GM12878 (cell line): Measurements from ENCODE around the gene SOX14. TPM values are rescaled to one million over a fixed set of nuclear protein-coding genes. Genes with fewer than 3 reads are reported as not detected.

ENCODE experiments used
- ATAC-seq: fragments of 200-7000 bp; cut with Tn5 transposase; 3 replicates; pipeline ENCODE4 v1.9.1; 2020; ENCODE audit warnings: mild to moderate bottlenecking, moderate library complexity
- BruUV-seq: library from RNA; stranded (reverse); fragments of 400-500 nt; replicated peaks from 2 replicates; lab custom pipeline; 2021; lab: Mats Ljungman, UMichigan
- CTCF ChIA-PET: fragments of 300-600 bp; sonication (Branson Sonifier 250); formaldehyde crosslinking; extraction: SDS; loops from one replicate; lab custom pipeline; 2021; ENCODE audit warnings: inconsistent platforms; lab: Yijun Ruan, JAX
- POLR2A ChIA-PET: fragments of 350-600 bp; formaldehyde crosslinking; extraction: SDS; loops from one replicate; lab custom pipeline; 2021; ENCODE audit warnings: inconsistent platforms; lab: Charles Lee
- RAD21 ChIA-PET: fragments of 300-600 bp; sonication (Branson Sonifier 250); formaldehyde crosslinking; loops from one replicate; lab custom pipeline; 2023; ENCODE audit warnings: antibody characterized with exemption; ENCODE audit not compliant: unreplicated experiment; lab: Charles Lee
- SMC1A ChIA-PET: fragments of 300-600 bp; sonication (Branson Sonifier 250); formaldehyde crosslinking; loops from one replicate; lab custom pipeline; 2023; ENCODE audit not compliant: unreplicated experiment, uncharacterized antibody; lab: Charles Lee
- DNase-seq: peaks from one replicate; pipeline ENCODE4 v3.0.0-alpha.2; 2011; ENCODE audit warnings: low read depth, low spot score
- FAIRE-seq: peaks from 3 replicates; lab custom pipeline; 2011; peaks lifted over from hg19 to GRCh38; lab: Jason Lieb, UNC
- H2AFZ ChIP-seq: 2 replicates; pipeline ENCODE4 v1.6.0; 2011; ENCODE audit warnings: low read depth, low read length, control low read depth; ENCODE audit not compliant: control insufficient read depth
- H3K27ac ChIP-seq: 2 replicates; pipeline ENCODE4 v1.5.1; 2011; ENCODE audit warnings: control low read depth; ENCODE audit not compliant: control insufficient read depth, insufficient read depth
- H3K27me3 ChIP-seq, 2 experiments: replicated peaks in 1 of 2; 2 replicates each; pipeline versions ENCODE4 v1.6.0 to v1.6.1; 2011; ENCODE audit warnings: low read length in 1 of 2; ENCODE audit not compliant: control insufficient read depth in 2 of 2, insufficient read depth in 2 of 2
- H3K36me3 ChIP-seq, 2 experiments: 2 replicates each; pipeline ENCODE4 v1.5.1; 2011; ENCODE audit warnings: low read length in 1 of 2; ENCODE audit not compliant: control insufficient read depth in 2 of 2, insufficient read depth in 2 of 2
- H3K4me1 ChIP-seq: 2 replicates; pipeline ENCODE4 v1.6.1; 2011; ENCODE audit warnings: mild to moderate bottlenecking, low read length, moderate library complexity, mixed read lengths; ENCODE audit not compliant: control insufficient read depth, insufficient read depth
- H3K4me2 ChIP-seq: 2 replicates; pipeline ENCODE4 v1.6.0; 2011; ENCODE audit warnings: control low read depth; ENCODE audit not compliant: control insufficient read depth, insufficient read depth
- H3K4me3 ChIP-seq: fragments of 200-600 bp; sonication (generic); 2 replicates; pipeline ENCODE4 v1.5.1; 2016
- H3K79me2 ChIP-seq: 2 replicates; pipeline ENCODE4 v1.6.0; 2011; ENCODE audit warnings: low read length; ENCODE audit not compliant: control insufficient read depth, insufficient read depth
- H3K9ac ChIP-seq: 2 replicates; pipeline ENCODE4 v1.8.0; 2011; ENCODE audit warnings: low read length, control low read depth, mixed read lengths; ENCODE audit not compliant: control insufficient read depth, insufficient read depth
- H3K9me3 ChIP-seq: replicated peaks from 3 replicates; pipeline ENCODE4 v1.5.1; 2011; ENCODE audit warnings: mild to moderate bottlenecking, low read length; ENCODE audit not compliant: control insufficient read depth, insufficient read depth
- H4K20me1 ChIP-seq: 2 replicates; pipeline ENCODE4 v1.6.0; 2011; ENCODE audit not compliant: control insufficient read depth, insufficient read depth
- MEF2A ChIP-seq: IDR thresholded peaks from 2 replicates; pipeline ENCODE4 v1.6.1; 2011; ENCODE audit warnings: low read depth, mild to moderate bottlenecking, low read length, moderate library complexity; ENCODE audit not compliant: insufficient read depth
- MLLT1 ChIP-seq: fragments of 450-650 bp; IDR thresholded peaks from 2 replicates; pipeline ENCODE4 v1.6.1; 2016; ENCODE audit warnings: mild to moderate bottlenecking
- MTA3 ChIP-seq: IDR thresholded peaks from 2 replicates; pipeline ENCODE4 v1.6.1; 2012; ENCODE audit warnings: low read length, inconsistent platforms, borderline replicate concordance
- RELB ChIP-seq: fragments of 450-650 bp; IDR thresholded peaks from 2 replicates; pipeline ENCODE4 v1.6.1; 2017; ENCODE audit warnings: low read depth, mild to moderate bottlenecking, moderate library complexity
- REST ChIP-seq: IDR thresholded peaks from 2 replicates; pipeline ENCODE4 v1.6.1; 2012; ENCODE audit warnings: mild to moderate bottlenecking, low read depth, low read length
- SIX5 ChIP-seq: IDR thresholded peaks from 2 replicates; pipeline ENCODE4 v1.6.1; 2011; ENCODE audit warnings: mild to moderate bottlenecking, low read depth, low read length, moderate library complexity; ENCODE audit not compliant: severe bottlenecking
- SKIL ChIP-seq: fragments of 450-650 bp; IDR thresholded peaks from 2 replicates; pipeline ENCODE4 v1.6.1; 2017; ENCODE audit warnings: mild to moderate bottlenecking, low read depth, inconsistent platforms; ENCODE audit not compliant: poor library complexity, severe bottlenecking
- TBL1XR1 ChIP-seq: IDR thresholded peaks from 2 replicates; pipeline ENCODE4 v1.6.1; 2012; ENCODE audit warnings: low read depth, low read length, improper control_type of control experiment
- TCF12 ChIP-seq: IDR thresholded peaks from 2 replicates; pipeline ENCODE4 v1.6.1; 2011; ENCODE audit warnings: low read depth, mild to moderate bottlenecking, low read length
- ZNF207 ChIP-seq: fragments of 450-650 bp; IDR thresholded peaks from 2 replicates; pipeline ENCODE4 v1.6.1; 2014; ENCODE audit warnings: antibody characterized with exemption, mild to moderate bottlenecking, borderline replicate concordance
- WGBS: methylation state at CpG from one replicate; pipeline ENCODE4 v1.1.6; 2016; ENCODE audit warnings: low lambda C conversion rate; ENCODE audit not compliant: insufficient replicate concordance, insufficient coverage; ENCODE audit errors: missing lambda C conversion rate; 5-methylcytosine and 5-hydroxymethylcytosine counted together
- in situ Hi-C: fragments of 300-500 bp; cut with MboI; formaldehyde crosslinking; loops from 9 replicates; pipeline ENCODE4 v1.14.3; 2018; ENCODE audit warnings: mixed read lengths
- intact Hi-C: fragments of 100-400 bp; cut with micrococcal nuclease; formaldehyde crosslinking; loops from one replicate; pipeline ENCODE4 v1.14.2; 2022; ENCODE audit not compliant: unreplicated experiment
- polyA plus RNA-seq, 11 experiments: library from polyadenylated mRNA; depleted of rRNA in 4 of 11; unstranded in 6 of 11; stranded (reverse) in 5 of 11; fragments of >200 nt; fragmentation: Nextera tagmentation in 4 of 11; fragmentation: Illumina TruSeq in 1 of 11; extraction: Ambion mirVana in 4 of 11; extraction: Trizol in 1 of 11; gene quantifications; 1 replicate in 1 of 11; 2 replicates in 10 of 11; pipeline versions ENCODE4 v1.2.1 to v1.2.3, GENCODE V29; 2011 to 2016; ENCODE audit warnings: inconsistent platforms in 2 of 11, missing spikeins in 2 of 11, low read depth in 1 of 11
- total RNA-seq, 4 experiments: library from RNA; depleted of rRNA in 3 of 4; stranded (reverse); fragments of >200 nt in 3 of 4; fragmentation: Illumina TruSeq in 1 of 4; extraction: Trizol in 1 of 4; gene quantifications; 2 replicates each; pipeline versions ENCODE4 v1.2.1 to v1.2.3, GENCODE V29; 2013 to 2021

The SOX14 gene
- total and polyA plus RNA-seq, 10 of the 15 experiments (the other 5 are each of a cell fraction or from before 2014, with no cell fraction given), result 0.11 TPM; not detected in 9

GRCh38 chr3:137760341-137761098, 3.6 kb upstream of the SOX14 start:
- H3K27me3 ChIP-seq, result peaks cover 8 to 12% of the 10 kb centered on the region in 2 experiments; a peak in 3 of 4 replicates
- H2AFZ ChIP-seq, result no peak overlapping the region
- ChIA-PET SMC1A (no interaction called here), POLR2A (no interaction called here), CTCF (no interaction called here), RAD21 (no interaction called here)
- no peak overlapping the region for H3K27ac ChIP-seq
- DNase-seq (no peak), FAIRE-seq (no peak), ATAC-seq (no peak)
- no peaks in the 10 kb centered on the region for H3K79me2 ChIP-seq
- no peak overlapping the region for H3K4me2 ChIP-seq
- intact Hi-C loops, result no loop called here
- in situ Hi-C loops, result loop anchor here (25.0 kb wide), 1 partner anchor 1177 kb away; the partner anchor contains the start of genes FOXL2 and FOXL2NB
- H3K4me1 ChIP-seq, result no peaks in the 10 kb centered on the region
- no peaks in the 10 kb centered on the region for H3K36me3 ChIP-seq
- TF ChIP-seq ZNF207 (no peak), TCF12 (no peak), REST (no peak), TBL1XR1 (no peak), SKIL (no peak), MEF2A (no peak), SIX5 (no peak), RELB (no peak), MTA3 (no peak), MLLT1 (no peak)
- no peak overlapping the region for H3K4me3 ChIP-seq
- H4K20me1 ChIP-seq, result no peaks in the 10 kb centered on the region
- H3K9ac ChIP-seq, result no peak overlapping the region
- 14% methylated on average over 28 of the region's 28 CpGs for WGBS
- H3K9me3 ChIP-seq, result no peaks in the 10 kb centered on the region; the same call in 2 of the 3 replicates
- BruUV-seq, result no TSS peak
